Islet precursor cell (in vitro differentiated cells): ENCODE results near the gene ULK4.

ENCODE experiments used
- DNase-seq: peaks from one replicate; pipeline ENCODE4 v3.0.0-alpha.2; 2018

ULK4 gene

DNA sequence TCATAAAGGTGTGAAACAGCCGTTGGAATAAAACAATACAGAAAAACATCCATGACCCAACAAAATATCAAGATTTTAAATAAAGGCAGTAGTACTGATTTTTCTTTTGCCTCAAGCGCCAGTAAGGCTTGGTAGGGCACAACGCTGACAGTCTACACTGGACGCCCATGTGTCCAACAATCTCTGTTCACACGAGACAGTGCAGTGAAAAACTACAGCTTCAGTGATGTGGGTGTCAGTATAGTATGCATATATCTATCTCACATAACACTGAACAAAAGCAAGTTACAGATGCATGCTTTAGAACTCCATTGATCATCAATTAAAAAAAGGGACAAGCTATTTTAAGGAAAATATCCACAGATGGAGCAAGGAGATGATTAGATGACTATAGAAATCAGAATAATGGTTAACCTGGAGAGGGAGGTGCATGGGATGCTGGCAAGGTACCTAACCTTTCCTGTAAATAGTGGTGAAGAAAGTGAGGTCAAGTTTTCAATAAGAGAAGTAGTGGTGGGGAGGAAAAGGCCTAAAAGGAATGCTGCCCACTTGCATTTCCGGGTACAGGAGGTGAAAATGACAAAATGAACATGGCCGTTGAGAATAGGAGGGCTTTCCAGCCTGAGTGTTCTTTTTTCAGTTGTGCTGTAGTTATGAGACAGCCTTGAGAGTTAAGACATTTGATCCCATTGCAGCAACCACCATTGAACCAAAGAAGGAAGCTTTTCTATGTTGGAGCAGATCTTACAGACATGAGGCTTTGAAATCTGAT is 719.9 kb downstream of the ULK4 start:
- DNase-seq: no peak

DNA sequence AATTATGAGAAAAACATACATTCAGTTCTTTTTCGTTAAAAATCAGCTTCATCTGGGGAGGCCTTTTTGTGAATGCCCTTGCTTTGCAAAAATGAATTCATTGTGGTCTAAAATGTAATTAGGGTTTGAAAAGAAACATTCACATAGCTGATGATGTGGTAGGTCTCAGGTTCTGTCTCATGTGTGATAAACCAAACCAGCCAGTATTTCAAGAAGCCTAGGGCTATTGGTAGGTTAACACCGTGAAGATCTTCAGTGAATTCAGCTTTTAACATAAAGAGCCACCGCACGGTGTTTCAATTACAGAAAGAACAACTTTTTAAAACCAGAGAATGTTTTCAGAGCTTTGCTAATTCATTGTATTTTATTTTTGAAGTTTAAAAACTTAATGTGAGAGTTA is 720.7 kb downstream of the ULK4 start:
- no peak for DNase-seq

DNA sequence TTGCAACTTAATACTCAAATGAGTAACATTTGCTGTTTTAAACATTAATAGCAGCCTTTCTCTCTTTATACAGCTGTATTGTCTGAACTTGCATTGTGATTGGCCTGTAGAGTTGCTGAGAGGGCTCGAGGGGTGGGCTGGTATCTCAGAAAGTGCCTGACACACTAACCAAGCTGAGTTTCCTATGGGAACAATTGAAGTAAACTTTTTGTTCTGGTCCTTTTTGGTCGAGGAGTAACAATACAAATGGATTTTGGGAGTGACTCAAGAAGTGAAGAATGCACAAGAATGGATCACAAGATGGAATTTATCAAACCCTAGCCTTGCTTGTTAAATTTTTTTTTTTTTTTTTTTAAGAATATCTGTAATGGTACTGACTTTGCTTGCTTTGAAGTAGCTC is 722.3 kb downstream of the ULK4 start:
- DNase-seq: no peak

DNA sequence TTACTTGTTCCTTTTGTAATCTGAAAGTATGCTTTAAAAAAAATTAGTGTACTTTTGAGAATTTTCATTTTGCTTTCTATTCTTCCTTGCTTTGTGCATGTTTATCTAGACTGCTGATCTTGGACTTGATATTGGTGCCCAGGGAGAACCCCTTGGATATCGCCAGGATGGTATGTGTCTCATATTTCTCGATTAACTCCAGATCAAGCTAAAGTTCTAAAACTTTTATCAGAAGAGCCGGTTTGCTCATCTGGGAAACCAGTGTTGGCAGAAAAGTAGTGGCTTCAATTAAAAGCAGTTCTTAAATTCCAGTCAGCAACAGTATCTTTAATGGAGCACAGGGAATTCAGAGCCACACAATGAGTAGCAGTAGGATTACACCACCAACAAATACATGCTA is 724.0 kb downstream of the ULK4 start:
- DNase-seq: no peak

DNA sequence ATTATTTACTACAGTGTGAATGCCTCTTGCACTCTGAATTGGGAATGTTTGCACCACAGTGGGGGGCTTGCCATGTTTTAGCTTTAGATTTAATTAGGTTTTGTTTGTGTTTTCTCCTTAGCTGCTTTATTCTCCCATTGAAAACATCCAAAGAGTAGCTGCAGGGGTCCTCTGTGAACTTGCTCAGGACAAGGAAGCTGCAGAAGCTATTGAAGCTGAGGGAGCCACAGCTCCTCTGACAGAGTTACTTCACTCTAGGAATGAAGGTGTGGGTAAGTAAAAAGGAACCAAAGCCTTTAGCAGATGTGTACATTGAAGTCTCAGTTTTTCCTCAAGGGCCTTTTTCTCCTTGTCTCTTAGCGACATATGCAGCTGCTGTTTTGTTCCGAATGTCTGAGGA is 725.7 kb downstream of the ULK4 start:
- no peak for DNase-seq

DNA sequence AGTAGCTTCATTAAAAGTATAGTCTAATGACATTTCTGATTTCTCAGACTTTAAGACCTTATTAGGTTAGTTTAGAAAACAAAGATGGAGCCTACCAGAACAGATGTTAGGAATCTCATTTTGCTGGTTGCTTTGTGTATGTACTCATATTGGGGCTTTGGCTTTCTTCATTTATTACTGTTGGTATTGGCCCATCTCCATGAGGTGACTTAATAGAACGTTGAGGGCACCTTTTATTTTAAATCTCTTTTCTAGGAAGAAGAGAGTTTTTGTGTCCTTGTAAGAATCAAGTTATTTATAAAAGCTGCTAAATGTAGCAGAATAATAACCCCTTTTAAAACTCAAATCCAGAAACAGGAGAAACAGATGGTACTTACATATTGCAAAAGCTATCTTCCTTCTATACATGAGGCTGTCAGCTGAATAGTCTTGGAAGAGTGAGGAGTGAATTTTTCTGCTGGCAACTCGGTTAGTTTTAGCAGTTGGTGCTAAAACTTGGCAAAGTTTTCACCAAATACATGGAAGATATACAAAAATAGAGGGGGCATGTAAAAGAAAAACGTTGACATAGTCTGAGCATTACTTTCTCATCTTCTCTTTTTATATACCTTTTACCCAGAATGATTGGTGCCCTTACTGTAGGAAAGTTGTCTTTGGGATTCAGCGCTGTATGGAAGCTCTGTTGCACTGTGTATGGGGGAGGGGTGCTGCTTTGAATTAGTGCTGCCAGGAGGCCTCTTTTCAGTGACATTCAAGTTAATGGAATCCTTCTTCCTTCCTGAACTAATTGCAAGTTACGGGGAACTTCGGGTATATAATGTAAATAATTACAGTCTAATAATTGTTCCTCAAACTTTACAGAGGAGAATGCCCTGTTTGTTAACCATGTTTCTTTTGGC is 726.8 kb downstream of the ULK4 start:
- DNase-seq: no peak

DNA sequence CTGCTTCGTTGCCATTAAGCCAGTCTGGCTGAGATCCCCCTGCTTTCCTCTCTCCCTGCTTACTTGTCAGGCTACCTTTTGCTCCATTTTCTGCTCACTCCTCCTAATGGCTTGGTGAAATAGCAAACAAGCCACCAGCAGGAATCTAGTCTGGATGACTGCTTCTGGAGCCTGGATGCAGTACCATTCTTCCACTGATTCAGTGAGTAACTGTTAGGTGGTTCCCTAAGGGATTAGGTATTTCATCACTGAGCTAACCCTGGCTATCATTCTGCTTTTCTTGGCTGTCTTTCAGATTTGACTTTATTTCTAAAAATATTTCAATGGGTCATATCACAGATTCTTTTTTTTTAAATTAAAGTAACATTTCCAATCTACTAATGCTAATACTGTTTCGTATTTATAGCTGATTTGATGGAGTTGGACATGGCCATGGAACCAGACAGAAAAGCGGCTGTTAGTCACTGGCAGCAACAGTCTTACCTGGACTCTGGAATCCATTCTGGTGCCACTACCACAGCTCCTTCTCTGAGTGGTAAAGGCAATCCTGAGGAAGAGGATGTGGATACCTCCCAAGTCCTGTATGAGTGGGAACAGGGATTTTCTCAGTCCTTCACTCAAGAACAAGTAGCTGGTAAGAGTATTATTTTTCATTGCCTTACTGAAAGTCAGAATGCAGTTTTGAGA is 737.6 kb downstream of the ULK4 start:
- DNase-seq: no peak

DNA sequence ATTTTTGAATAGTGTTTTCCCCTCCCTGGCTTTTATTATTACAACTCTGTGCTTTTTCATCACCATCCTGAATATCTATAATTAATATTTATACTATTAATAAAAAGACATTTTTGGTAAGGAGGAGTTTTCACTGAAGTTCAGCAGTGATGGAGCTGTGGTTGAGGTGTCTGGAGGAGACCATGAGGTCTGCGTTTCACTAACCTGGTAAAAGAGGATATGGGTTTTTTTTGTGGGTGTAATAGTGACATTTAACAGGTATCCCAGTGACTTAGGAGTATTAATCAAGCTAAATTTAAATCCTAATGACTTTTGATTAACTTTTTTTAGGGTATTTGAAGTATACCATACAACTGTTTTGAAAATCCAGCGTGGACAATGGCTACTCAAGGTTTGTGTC is 738.2 kb downstream of the ULK4 start:
- no peak for DNase-seq

DNA sequence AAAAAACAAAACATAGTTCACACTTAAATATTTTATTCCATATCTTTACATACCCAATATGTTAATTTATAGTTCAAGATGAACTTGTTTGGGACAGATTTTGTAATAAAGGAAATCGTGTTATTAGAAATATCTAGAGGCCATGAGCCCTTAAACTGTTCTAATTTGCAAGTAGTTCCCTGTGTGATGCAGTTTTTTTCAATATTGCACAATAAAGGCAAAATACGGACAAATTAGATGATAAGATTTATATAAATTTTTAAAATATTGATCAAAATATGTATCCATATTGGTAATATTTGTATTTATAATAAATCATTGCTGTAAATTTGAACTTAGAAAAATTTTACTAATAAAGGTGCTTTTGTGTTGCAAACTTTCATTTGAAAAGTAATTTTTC is 738.8 kb downstream of the ULK4 start:
- no peak for DNase-seq

DNA sequence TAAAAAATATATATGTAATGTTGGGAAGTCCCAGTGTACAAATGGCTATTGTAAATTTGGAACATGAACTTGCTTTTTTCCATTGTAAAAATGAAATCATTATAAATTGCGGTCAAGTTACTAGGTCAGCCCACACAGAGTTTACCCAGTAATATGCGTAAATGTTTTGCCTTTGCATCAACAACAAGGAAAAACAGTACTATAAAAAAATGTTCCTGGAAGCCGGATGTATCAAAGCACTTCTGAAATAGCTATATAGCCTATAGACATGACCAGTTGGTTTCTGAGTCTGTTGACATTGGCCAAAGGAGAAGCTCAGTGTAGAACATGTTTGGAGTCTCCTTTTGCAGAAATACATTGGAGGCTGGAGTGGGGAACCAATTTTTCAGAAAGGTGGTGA is 739.4 kb downstream of the ULK4 start:
- no peak for DNase-seq

DNA sequence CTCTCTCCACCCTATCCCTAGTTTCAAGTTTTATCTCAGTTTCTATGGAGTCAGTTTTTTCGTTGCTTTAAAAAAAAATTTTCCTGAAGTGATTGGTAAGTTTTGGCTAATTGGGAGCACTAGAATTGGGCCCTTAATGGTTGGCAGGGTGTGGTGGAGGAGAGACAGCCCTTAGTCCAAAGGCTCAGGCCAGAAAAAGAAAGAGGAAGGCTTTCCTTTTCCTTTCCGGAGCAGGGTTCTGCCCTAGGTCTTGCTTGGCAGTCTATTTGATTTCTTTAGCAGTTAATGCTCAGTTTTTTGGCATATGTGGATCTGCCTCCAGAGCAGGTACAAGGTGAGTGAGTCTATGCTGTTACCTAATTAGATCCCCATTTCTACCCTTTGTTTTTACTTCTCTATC is 739.9 kb downstream of the ULK4 start:
- DNase-seq: no peak

DNA sequence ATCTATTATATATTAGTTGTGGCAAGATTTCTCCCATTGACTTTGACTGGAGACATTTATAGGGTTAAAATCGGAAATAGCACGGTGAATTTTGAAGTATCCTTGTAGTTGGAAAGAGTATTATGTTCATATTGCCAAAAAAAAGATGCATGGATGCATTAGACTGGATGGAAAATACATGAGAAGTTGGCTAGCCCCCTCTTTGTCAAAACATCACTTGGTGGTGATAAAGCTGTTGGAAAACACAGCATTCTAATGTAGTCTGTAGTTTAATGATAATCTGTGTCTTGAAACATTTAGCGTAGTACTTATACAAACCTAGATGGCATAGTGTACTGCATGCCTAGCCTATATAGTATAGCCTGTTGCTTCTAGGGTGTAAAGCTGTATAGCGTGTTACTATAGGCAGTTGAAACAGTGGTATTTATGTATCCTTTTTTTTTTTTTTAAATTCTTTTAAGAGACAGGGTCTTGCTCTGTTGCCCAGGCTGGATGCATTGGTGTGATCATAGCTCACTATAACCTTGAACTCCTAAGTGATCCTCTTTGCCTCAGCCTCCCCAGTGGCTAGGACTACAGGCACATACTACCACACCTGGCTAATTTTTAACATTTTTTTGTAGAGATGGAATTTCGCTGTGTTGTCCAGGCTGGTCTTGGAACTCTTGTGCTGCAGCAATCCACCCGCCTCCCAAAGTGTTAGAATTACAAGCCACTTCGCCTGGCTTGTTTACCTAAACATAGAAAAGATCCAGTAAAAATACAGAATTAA is 740.8 kb downstream of the ULK4 start:
- no peak for DNase-seq

DNA sequence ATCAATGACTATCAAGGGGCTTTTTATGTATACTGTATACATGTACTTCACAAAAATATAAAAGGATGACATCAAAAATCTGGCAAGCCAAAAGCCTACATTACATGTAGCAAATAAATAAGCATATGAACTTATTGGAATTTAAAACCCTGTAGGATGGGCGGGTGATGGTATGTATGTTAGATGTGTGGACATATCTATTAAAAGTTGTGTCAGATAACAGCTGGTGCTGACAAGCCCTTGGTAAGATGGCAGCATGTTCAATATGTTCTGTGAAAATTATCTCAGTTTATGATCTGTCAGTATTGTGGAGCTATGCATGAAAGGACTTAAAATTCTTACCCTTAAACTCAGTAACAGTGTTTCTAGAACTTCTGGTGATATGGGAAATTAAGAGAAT is 742.5 kb downstream of the ULK4 start:
- DNase-seq: no peak

DNA sequence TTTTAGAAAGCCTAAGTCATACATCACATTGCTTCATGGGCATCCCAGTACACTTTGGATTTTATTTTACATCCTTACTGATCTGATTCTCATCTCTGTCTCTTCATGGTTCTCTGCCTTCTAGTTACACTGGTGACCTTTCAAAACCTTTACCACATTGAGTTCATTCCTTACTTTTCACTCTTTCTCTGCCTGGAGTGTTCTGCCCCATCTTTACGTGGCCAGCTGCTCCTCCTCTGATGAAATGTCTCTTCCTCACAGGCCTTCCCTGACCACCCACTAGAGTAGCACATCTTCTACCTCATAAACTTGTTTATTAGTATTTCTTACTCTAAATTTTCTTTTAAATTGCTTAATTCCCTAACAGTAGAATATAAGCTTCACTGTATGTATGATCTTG is 744.9 kb downstream of the ULK4 start:
- no peak for DNase-seq

DNA sequence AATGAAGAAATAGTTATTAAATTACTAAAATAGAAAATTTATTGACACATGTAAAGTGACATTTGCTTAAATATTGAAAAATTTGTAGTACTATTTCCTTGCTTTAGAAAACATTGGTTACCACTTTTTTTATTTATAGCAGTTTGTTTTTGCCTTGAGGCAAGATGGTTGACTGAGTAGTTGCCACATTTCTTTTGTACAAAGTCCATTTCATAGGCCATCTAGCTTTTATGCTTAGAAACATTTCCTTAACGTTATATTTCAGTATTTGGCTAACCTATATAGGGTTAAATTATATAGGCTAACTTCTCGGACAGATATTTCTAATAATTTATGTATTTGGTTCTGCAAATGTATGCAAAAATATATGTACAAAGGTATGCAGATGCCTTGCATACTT is 745.5 kb downstream of the ULK4 start:
- no peak for DNase-seq

DNA sequence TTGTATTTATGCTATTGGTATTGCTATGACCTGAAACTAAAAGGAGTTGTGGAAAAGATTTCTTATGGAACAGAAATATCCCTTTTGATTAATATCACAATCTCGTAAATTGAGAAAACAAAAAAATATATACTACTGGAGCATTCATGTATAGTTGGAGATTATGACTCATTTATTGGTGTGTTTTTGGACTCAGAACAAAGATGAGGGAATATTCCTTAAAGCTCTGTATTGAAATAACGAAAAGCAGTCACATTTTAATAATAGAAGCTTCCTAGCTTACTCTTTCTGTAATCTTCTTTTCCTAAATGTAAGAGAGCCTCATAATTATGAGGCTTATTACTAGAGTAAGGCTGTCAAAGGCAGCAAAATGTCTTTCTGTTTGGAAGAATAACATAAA is 748.3 kb downstream of the ULK4 start:
- DNase-seq: no peak

DNA sequence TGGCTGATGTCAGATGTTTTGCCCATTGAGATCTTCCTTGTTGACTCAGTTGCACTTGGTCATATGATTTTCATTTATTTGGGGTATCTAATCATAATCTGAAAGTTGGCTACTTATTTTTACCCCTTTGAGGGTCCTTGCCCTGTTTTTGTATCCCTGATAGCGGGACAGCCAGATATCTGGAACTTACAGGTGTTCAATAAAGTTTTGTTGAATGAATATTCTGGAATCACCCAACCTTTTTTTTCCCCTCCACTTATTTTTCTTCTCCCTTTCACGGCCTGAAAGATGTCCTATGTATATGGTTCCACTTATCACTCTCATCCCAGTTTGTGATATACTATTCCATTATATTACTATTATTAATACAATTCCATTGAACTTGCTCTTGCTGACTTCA is 749.8 kb downstream of the ULK4 start:
- no peak for DNase-seq

DNA sequence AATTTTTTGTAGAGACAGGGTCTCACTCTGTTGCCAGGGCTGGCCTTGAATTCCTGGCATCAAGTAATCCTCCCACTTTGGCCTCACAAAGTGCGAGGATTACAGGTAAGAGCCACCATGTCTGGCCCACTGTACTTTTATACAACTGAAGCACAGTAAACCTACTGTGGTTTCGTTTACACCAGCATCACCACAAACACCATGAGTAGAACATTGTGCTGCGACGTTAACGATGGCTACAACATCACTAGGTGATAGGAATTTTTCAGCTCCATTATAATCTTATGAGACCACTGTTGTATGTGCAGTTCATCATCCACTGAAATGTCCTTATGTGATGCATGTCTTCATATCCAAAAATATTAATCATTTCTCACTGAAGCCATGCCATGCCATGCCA is 750.9 kb downstream of the ULK4 start:
- DNase-seq: no peak

DNA sequence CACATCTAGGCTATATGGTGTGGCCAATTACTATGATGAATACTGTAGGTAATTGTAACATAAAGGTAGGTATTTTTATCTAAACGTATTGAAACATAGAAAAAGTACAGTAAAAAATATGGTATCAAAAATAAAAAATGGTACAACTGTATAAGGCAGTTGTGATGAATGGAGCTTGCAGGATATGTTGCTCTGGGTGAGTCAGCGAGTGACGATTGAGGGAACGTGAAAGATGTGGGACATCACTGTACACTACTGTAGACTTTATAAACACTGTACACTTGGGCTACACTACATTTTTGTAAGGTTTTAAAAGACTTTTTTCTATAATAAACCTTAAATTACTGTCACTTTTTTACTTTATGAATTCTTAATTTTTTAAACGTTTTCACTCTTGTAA is 752.3 kb downstream of the ULK4 start:
- DNase-seq: no peak

DNA sequence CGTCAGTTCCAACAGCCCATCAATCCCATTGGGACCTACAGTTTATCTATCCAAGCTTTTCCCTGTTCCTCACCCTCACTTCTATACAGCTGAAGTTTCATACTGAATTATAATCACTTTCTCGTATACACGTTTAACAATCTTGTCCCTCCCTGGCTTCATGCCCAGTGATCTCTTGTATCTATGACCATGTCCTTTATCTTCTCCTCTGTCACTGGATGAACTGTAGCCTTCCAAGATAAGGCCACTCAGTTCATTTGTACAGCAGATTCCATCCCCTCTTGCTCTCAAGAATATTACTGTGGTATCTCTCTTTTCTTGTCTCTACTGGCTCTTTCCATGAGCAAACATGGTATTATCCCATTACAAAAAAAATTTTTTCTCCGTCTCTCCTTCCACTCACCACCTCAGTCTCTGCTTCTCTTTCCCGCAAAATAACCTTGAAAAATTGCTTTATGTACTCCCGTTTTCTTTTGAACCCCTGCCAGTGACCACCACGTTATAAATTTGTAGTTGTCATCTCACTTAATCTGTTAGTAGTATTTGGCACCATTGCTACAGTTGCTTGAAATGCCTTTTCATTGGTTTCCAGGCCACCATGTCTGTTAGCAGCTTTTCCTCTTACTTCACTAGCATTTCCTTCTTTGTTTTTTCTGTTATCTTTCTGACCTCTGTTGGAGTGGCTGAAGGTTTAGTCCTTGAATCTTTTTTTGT is 753.2 kb downstream of the ULK4 start:
- DNase-seq: no peak

DNA sequence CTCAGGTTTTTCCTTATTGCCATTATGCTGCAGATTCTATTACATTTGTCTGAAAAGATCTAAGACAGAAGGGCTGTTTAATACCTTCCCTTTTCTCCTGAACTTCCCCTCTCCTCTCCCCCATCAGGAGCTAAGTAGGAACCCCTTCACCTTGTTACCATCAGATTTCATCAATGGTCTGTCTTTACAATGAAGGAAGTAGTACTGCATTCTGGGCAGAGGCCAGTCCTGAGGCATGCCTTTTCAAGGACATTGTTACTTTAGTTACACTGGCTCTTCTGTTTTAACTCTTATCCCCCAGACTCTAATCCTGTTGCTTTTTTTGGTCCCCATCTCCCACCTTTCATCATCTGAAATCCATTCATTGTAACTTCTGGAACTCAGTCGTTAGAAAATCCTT is 754.5 kb downstream of the ULK4 start:
- no peak for DNase-seq

DNA sequence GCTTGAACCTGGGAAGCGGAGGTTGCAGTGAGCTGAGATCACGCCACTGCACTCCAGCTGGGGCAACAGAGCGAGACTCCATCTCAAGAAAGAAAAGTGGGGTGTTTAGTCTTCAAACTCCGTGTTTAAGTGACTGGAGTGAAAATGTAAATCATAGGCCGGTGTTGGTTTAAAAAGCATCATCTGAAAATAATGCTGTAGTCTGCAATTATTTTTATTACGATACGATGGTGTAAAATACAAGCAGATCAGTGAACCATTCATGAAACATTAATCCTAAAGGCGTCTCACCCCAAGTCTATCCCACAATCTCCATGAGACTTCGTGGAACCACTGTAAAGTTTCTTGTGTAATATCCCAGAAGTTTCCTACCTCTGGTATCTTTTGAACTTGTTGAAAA is 756.3 kb downstream of the ULK4 start:
- no peak for DNase-seq
